Measurements from ENCODE around the gene DRC1. TPM values are rescaled to one million over a fixed set of nuclear protein-coding genes. Genes with fewer than 3 reads are reported as not detected.

The DRC1 gene
- total RNA-seq, 1 experiment from 2014 or later, result not detected

DNA sequence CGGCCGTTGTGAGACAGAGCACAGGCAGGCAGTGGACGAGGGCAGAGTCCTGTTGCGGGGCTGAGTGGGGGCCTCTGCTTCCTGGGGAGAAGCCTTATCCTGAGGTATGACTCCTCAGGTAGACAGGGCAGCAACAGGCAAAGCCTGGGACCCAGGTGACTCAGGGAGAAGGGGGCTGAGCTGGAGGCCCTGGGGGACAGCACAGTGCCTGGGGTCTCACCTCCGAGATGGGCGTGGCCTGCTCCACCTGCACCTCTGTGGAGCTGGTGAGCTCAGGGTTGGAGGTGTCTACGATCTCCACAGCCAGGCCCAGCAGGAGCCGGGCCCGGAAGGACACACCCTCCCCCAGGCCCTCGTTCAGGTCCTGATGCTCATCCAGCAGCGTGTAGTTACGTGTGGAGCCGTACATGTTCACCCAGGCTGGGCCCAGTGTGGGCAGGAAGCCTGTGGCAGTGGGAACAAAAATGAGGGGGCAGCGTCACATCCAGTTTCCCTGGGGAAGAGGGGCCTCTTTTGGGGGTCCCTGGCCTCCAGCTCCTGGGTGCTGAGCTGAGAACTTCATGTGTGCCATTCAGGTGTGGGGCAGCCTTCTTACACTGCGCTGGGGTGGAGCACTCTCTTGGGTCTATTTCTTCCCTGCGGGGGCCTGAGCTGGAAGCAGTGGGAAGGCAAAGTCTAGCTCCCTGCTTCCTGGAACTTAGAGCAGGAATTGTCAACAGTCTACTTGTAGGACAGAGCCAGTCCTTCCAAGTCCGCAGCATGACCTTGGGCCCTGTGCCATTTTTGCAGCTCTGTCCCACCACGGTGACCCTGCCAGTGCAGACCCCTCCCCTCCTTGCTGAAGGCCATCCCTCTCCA lies 79.1 kb downstream of the DRC1 start (continued):
- TF ChIP-seq POLR2AphosphoS5 (IDR thresholded peaks at IDR 0.05; ENCODE audit: low read depth, low read length), result no peak
- TF ChIP-seq, protein P1, sequence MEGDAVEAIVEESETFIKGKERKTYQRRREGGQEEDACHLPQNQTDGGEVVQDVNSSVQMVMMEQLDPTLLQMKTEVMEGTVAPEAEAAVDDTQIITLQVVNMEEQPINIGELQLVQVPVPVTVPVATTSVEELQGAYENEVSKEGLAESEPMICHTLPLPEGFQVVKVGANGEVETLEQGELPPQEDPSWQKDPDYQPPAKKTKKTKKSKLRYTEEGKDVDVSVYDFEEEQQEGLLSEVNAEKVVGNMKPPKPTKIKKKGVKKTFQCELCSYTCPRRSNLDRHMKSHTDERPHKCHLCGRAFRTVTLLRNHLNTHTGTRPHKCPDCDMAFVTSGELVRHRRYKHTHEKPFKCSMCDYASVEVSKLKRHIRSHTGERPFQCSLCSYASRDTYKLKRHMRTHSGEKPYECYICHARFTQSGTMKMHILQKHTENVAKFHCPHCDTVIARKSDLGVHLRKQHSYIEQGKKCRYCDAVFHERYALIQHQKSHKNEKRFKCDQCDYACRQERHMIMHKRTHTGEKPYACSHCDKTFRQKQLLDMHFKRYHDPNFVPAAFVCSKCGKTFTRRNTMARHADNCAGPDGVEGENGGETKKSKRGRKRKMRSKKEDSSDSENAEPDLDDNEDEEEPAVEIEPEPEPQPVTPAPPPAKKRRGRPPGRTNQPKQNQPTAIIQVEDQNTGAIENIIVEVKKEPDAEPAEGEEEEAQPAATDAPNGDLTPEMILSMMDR (IDR thresholded peaks at IDR 0.05 in 2 of 3, conservative IDR thresholded peaks at IDR 0.05 in 1 of 3; ENCODE audit: borderline replicate concordance in 1 of 3, insufficient read depth in 1 of 3, low read depth in 2 of 3, low read length in 2 of 3), result no peak

DNA sequence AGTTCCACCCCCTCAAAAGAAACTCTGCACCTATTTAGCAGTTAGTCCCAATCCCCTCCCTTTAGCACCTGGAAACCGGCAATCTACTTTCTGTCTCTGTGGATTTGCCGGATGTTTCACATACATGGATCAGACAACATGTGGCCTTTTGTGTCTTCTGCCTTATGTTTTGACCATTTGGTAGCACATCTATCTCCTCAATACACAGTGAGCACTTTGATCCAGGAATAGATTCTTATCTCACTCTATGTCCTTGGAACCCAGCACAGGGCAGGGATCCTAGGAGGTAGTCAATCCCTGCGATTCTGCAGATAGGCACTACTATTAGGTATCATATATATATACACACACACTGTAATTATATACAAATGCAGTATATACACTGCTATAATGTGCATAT lies 80.0 kb downstream of the DRC1 start:
- no peaks in the 10 kb centered on the region for H3K79me2 ChIP-seq (ENCODE audit: insufficient read depth, low read length)
- intact Hi-C loops (cut with micrococcal nuclease), result no loop called here
- RAD21 ChIA-PET (ENCODE audit: low non-redundant PET in 1 of 2, low total read pairs in 2 of 2, uncharacterized antibody in 2 of 2, unreplicated experiment in 2 of 2), result no interaction called here
- CTCF ChIA-PET, result interaction anchor here (0.7 kb wide), 1 partner anchor 9 kb away, joined by 3 read pairs; no protein-coding TSS in a partner anchor
- no peak overlapping the region for H2AFZ ChIP-seq (ENCODE audit: low read depth, low read length, poor library complexity, severe bottlenecking)
- no peak overlapping the region for H3K27ac ChIP-seq (ENCODE audit: low read depth, low read length)
- no peaks in the 10 kb centered on the region for H4K20me1 ChIP-seq (ENCODE audit: insufficient read depth)
- ATAC-seq (no peak), DNase-seq (ENCODE audit: low read depth, low spot score) (no peak)
- H3K4me3 ChIP-seq (replicated peaks in 1 of 2; ENCODE audit: low read depth in 1 of 2, low read length in 2 of 2), result no peak overlapping the region
- no peaks in the 10 kb centered on the region for H3K9me3 ChIP-seq (ENCODE audit: control insufficient read depth in 1 of 2, insufficient read depth in 1 of 2, low read depth in 1 of 2, low read length in 2 of 2)
- 0 out of 2 replicates have a peak, but pooled peaks cover 4% of the 10 kb centered on the region for H3K27me3 ChIP-seq (ENCODE audit: insufficient read depth, low read length)
- H3K36me3 ChIP-seq (ENCODE audit: control insufficient read depth in 1 of 2, insufficient read depth in 2 of 2, low read length in 2 of 2), result no peaks in the 10 kb centered on the region
- no peaks in the 10 kb centered on the region for H3K4me1 ChIP-seq (ENCODE audit: control insufficient read depth in 1 of 2, insufficient read depth in 2 of 2, low read length in 2 of 2)
- POLR2A ChIA-PET, result no interaction called here
- BruUV-seq (replicated peaks), result no TSS peak
- H3K9me2 ChIP-seq (ENCODE audit: insufficient read depth), result no peaks in the 10 kb centered on the region
- H3K4me2 ChIP-seq (ENCODE audit: low read length), result no peak overlapping the region
- H3K9ac ChIP-seq (ENCODE audit: low read length), result no peak overlapping the region
- TF ChIP-seq RAD21 (IDR thresholded peaks at IDR 0.05; ENCODE audit: low read depth) (no peak), SRF (IDR thresholded peaks at IDR 0.05; ENCODE audit: low read depth) (no peak), JUND (IDR thresholded peaks at IDR 0.05) (no peak), SP1 (IDR thresholded peaks at IDR 0.05; ENCODE audit: low read depth) (no peak), CEBPB (IDR thresholded peaks at IDR 0.05; ENCODE audit: low read depth) (no peak), SIN3A (IDR thresholded peaks at IDR 0.05; ENCODE audit: low read depth) (no peak), EGR1 (IDR thresholded peaks at IDR 0.05; ENCODE audit: low read depth) (no peak)
- TF ChIP-seq, protein P2, sequence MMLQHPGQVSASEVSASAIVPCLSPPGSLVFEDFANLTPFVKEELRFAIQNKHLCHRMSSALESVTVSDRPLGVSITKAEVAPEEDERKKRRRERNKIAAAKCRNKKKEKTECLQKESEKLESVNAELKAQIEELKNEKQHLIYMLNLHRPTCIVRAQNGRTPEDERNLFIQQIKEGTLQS (IDR thresholded peaks at IDR 0.05), result no peak
- TF ChIP-seq, protein P3, sequence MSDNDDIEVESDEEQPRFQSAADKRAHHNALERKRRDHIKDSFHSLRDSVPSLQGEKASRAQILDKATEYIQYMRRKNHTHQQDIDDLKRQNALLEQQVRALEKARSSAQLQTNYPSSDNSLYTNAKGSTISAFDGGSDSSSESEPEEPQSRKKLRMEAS (IDR thresholded peaks at IDR 0.05), result no peak
- TF ChIP-seq, protein P4, sequence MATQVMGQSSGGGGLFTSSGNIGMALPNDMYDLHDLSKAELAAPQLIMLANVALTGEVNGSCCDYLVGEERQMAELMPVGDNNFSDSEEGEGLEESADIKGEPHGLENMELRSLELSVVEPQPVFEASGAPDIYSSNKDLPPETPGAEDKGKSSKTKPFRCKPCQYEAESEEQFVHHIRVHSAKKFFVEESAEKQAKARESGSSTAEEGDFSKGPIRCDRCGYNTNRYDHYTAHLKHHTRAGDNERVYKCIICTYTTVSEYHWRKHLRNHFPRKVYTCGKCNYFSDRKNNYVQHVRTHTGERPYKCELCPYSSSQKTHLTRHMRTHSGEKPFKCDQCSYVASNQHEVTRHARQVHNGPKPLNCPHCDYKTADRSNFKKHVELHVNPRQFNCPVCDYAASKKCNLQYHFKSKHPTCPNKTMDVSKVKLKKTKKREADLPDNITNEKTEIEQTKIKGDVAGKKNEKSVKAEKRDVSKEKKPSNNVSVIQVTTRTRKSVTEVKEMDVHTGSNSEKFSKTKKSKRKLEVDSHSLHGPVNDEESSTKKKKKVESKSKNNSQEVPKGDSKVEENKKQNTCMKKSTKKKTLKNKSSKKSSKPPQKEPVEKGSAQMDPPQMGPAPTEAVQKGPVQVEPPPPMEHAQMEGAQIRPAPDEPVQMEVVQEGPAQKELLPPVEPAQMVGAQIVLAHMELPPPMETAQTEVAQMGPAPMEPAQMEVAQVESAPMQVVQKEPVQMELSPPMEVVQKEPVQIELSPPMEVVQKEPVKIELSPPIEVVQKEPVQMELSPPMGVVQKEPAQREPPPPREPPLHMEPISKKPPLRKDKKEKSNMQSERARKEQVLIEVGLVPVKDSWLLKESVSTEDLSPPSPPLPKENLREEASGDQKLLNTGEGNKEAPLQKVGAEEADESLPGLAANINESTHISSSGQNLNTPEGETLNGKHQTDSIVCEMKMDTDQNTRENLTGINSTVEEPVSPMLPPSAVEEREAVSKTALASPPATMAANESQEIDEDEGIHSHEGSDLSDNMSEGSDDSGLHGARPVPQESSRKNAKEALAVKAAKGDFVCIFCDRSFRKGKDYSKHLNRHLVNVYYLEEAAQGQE (IDR thresholded peaks at IDR 0.05; ENCODE audit: low read depth), result no peak
- TF ChIP-seq, protein P5, sequence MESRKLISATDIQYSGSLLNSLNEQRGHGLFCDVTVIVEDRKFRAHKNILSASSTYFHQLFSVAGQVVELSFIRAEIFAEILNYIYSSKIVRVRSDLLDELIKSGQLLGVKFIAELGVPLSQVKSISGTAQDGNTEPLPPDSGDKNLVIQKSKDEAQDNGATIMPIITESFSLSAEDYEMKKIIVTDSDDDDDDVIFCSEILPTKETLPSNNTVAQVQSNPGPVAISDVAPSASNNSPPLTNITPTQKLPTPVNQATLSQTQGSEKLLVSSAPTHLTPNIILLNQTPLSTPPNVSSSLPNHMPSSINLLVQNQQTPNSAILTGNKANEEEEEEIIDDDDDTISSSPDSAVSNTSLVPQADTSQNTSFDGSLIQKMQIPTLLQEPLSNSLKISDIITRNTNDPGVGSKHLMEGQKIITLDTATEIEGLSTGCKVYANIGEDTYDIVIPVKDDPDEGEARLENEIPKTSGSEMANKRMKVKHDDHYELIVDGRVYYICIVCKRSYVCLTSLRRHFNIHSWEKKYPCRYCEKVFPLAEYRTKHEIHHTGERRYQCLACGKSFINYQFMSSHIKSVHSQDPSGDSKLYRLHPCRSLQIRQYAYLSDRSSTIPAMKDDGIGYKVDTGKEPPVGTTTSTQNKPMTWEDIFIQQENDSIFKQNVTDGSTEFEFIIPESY (IDR thresholded peaks at IDR 0.05; ENCODE audit: extremely low read depth, insufficient replicate concordance, low read length), result no peak
- TF ChIP-seq, protein P1 (IDR thresholded peaks at IDR 0.05 in 2 of 3, conservative IDR thresholded peaks at IDR 0.05 in 1 of 3; ENCODE audit: borderline replicate concordance in 1 of 3, insufficient read depth in 1 of 3, low read depth in 2 of 3, low read length in 2 of 3), result no peak
